ENCODE results near the gene ADAM15. TPM values are rescaled to one million over a fixed set of nuclear protein-coding genes. Genes with fewer than 3 reads are reported as not detected.

Gene ADAM15
- total RNA-seq, 4 donors from 2014 or later = 232 to 289 (median 279) TPM

- peak overlapping the region; percentile 66 for H3K4me3 ChIP-seq (ENCODE audit: low read depth, poor library complexity, severe bottlenecking)
- intact Hi-C loops (cut with DNase I; ENCODE audit: low total_unique reads) = no loop called here
- DNase-seq (ENCODE audit: low spot score in 2 of 2) = peak in 1 of 2 donors; percentile 95
- 1% methylated on average over 15 of the region's 34 CpGs for WGBS, 2 donors
- no peak for TF ChIP-seq CTCF (IDR thresholded peaks at IDR 0.05)
- no peak for TF ChIP-seq POLR2A (IDR thresholded peaks at IDR 0.05)
These were observed 47.3 kb upstream of the ADAM15 start for GRCh38 chr1:155003766-155004351.

GRCh38 chr1:155004352-155005075 lies 46.6 kb upstream of the ADAM15 start:
- TF ChIP-seq CTCF (IDR thresholded peaks at IDR 0.05) = no peak
- TF ChIP-seq POLR2A (IDR thresholded peaks at IDR 0.05) = no peak
- intact Hi-C loops (cut with DNase I; ENCODE audit: low total_unique reads) = no loop called here

GRCh38 chr1:155005076-155006011 lies 45.8 kb upstream of the ADAM15 start:
- no peak for TF ChIP-seq POLR2A (IDR thresholded peaks at IDR 0.05)
- TF ChIP-seq CTCF (IDR thresholded peaks at IDR 0.05) = no peak
- no peak overlapping the region for H3K4me3 ChIP-seq (ENCODE audit: low read depth, poor library complexity, severe bottlenecking)
- intact Hi-C loops (cut with DNase I; ENCODE audit: low total_unique reads) = no loop called here
- 15 to 19% methylated on average over 15 to 17 of the region's 17 CpGs for WGBS, 2 donors
- DNase-seq (ENCODE audit: low spot score in 2 of 2) = peak; percentile 73 to 94

More at GRCh38 chr1:155004352-155005075, 46.6 kb upstream of the ADAM15 start:
- peak in 1 of 2 donors; percentile 86 for DNase-seq (ENCODE audit: low spot score in 2 of 2)
- WGBS, 2 donors = 16 to 19% methylated on average over 5 of the region's 5 CpGs
- peak overlapping the region; percentile 66 for H3K4me3 ChIP-seq (ENCODE audit: low read depth, poor library complexity, severe bottlenecking)

GRCh38 chr1:155006601-155007101 lies 44.5 kb upstream of the ADAM15 start:
- TF ChIP-seq POLR2A (IDR thresholded peaks at IDR 0.05) (no peak), CTCF (IDR thresholded peaks at IDR 0.05) (no peak)
- 35 to 38% methylated on average over 2 of the region's 2 CpGs for WGBS, 2 donors
- DNase-seq (ENCODE audit: low spot score in 2 of 2) = peak in 1 of 2 donors; percentile 85
- intact Hi-C loops (cut with DNase I; ENCODE audit: low total_unique reads) = no loop called here
- no peak overlapping the region for H3K4me3 ChIP-seq (ENCODE audit: low read depth, poor library complexity, severe bottlenecking)

- 29 to 50% methylated on average over 6 of the region's 6 CpGs for WGBS, 2 donors
- H3K4me3 ChIP-seq (ENCODE audit: low read depth, poor library complexity, severe bottlenecking) = no peak overlapping the region
- peak in 1 of 2 donors; percentile 89 for DNase-seq (ENCODE audit: low spot score in 2 of 2)
- intact Hi-C loops (cut with DNase I; ENCODE audit: low total_unique reads) = no loop called here
- TF ChIP-seq CTCF (IDR thresholded peaks at IDR 0.05) = no peak
- TF ChIP-seq POLR2A (IDR thresholded peaks at IDR 0.05) = no peak
These were observed 43.8 kb upstream of the ADAM15 start for GRCh38 chr1:155007251-155007828.

Data from lower leg skin (tissue), 4 donors.